Large intestine (tissue), 3 donors: Measurements from ENCODE around the gene S100PBP. TPM values are rescaled to one million over a fixed set of nuclear protein-coding genes. Genes with fewer than 3 reads are reported as not detected.

Source experiments
- DNase-seq, 2 donors: peaks; one replicate each; pipeline versions ENCODE4 v3.0.0 to v3.0.0-alpha.2; 2013
- H3K27ac ChIP-seq: one replicate; pipeline ENCODE4 v1.5.1; 2013; ENCODE audit warnings: low read length
- H3K27me3 ChIP-seq: 2 replicates; pipeline ENCODE4 v1.6.1; 2013; ENCODE audit warnings: low read length; ENCODE audit not compliant: control insufficient read depth, insufficient read depth
- H3K36me3 ChIP-seq: 2 replicates; pipeline ENCODE4 v1.6.1; 2013; ENCODE audit warnings: low read length; ENCODE audit not compliant: control insufficient read depth, insufficient read depth
- H3K4me1 ChIP-seq: one replicate; pipeline ENCODE4 v1.6.1; 2013; ENCODE audit warnings: low read length; ENCODE audit not compliant: control insufficient read depth, insufficient read depth
- H3K4me3 ChIP-seq: one replicate; pipeline ENCODE4 v1.5.1; 2013; ENCODE audit warnings: low read length
- H3K9me3 ChIP-seq: one replicate; pipeline ENCODE4 v1.6.1; 2013; ENCODE audit warnings: mild to moderate bottlenecking, low read depth, low read length, moderate library complexity; ENCODE audit not compliant: control insufficient read depth
- WGBS: methylation state at CpG from one replicate; pipeline ENCODE4 v1.1.5; 2013; ENCODE audit warnings: low lambda C conversion rate; ENCODE audit not compliant: insufficient coverage; 5-methylcytosine and 5-hydroxymethylcytosine counted together
- polyA plus RNA-seq: library from polyadenylated mRNA; unstranded; fragments of 120-200 nt; gene quantifications from one replicate; pipeline ENCODE4 v1.2.1, GENCODE V29; 2013

The S100PBP gene
- polyA plus RNA-seq, 1 donor = 27.5 TPM

GRCh38 chr1:32894019-32894600, 76.7 kb downstream of the S100PBP start:
- WGBS = no CpG with 5 or more reads among the region's 8 CpGs
- no peak overlapping the region for H3K4me3 ChIP-seq

GRCh38 chr1:32894681-32895080, 77.2 kb downstream of the S100PBP start:
- Histone ChIP-seq H3K4me1 (peaks cover 11% of the 10 kb centered on the region), H3K9me3 (peaks cover 3% of the 10 kb centered on the region), H3K4me3 (no peak overlapping the region), H3K27ac (no peak overlapping the region), H3K27me3 (peaks cover 24% of the 10 kb centered on the region), H3K36me3 (no peaks in the 10 kb centered on the region)
- no CpG with 5 or more reads among the region's 6 CpGs for WGBS
- no peak for DNase-seq

More at GRCh38 chr1:32894019-32894600, 76.7 kb downstream of the S100PBP start:
- H3K27ac ChIP-seq = no peak overlapping the region
- H3K9me3 ChIP-seq = peaks cover 3% of the 10 kb centered on the region
- no peak for DNase-seq
- H3K27me3 ChIP-seq = peaks cover 24% of the 10 kb centered on the region
- H3K4me1 ChIP-seq = peaks cover 11% of the 10 kb centered on the region
- H3K36me3 ChIP-seq = no peaks in the 10 kb centered on the region

- DNase-seq = no peak
- Histone ChIP-seq H3K9me3 (peaks cover 3% of the 10 kb centered on the region), H3K36me3 (no peaks in the 10 kb centered on the region), H3K27me3 (peaks cover 21% of the 10 kb centered on the region), H3K4me3 (no peak overlapping the region), H3K27ac (no peak overlapping the region), H3K4me1 (peaks cover 12% of the 10 kb centered on the region)
- WGBS = no CpG with 5 or more reads among the region's 26 CpGs
These were observed 78.1 kb downstream of the S100PBP start for GRCh38 chr1:32895325-32896215.

GRCh38 chr1:32896451-32896850, 79.0 kb downstream of the S100PBP start:
- Histone ChIP-seq H3K36me3 (no peaks in the 10 kb centered on the region), H3K4me3 (no peak overlapping the region), H3K9me3 (peaks cover 3% of the 10 kb centered on the region), H3K27me3 (peaks cover 19% of the 10 kb centered on the region), H3K4me1 (peaks cover 16% of the 10 kb centered on the region), H3K27ac (no peak overlapping the region)
- no peak for DNase-seq
- WGBS = no CpG with 5 or more reads among the region's 5 CpGs

DNA sequence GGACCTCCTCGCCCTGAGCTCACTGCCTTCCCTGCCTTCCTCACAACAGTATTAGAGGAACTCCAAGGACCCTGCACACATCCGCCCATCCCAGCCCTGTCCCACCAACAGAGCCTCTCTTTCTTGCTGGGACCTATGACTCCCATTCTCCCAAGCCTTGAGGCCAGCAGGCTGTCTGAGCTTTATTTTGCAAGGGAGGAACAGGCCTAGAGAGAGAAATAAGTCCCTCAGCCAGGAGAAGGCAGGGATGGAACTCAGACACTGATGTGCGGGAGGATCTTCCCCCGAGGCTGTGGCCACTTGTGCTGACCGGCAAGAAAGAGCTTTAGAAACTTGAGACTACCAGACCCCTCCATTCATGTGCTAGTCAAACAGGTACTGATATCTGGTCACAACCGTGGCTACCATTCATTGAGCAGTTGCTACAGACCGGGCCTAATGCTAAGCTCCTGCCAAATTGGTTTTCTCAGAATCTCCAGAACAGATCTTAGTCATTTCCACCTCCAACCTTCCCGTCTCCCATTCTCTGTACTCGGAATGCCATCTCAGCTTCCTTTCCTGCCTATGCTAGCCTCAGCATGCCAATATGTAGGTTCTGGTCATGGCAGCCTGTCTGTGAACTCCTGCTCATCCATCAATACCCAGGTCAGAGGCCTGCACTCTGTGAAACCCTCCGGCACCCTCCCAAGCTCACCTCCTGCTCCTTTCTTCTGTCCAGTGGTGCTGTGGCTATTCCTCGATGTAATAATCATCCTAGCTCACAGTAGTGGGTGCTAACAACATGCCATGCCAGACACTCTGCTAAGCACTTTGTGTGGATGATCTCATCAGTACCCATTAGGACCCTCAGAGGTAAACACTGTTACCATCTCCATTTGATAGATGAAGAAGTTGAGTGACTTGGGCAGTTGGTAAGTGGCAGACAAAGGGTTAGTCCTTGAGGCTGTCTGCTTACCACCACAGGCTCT, 79.9 kb downstream of the S100PBP start:
- H3K4me1 ChIP-seq = peaks cover 18% of the 10 kb centered on the region
- no peak overlapping the region for H3K27ac ChIP-seq
- no peak for DNase-seq
- 100% methylated on average over 1 of the region's 11 CpGs for WGBS
- H3K36me3 ChIP-seq = no peaks in the 10 kb centered on the region
- peaks cover 13% of the 10 kb centered on the region for H3K27me3 ChIP-seq
- H3K9me3 ChIP-seq = peaks cover 3% of the 10 kb centered on the region
- no peak overlapping the region for H3K4me3 ChIP-seq

- Histone ChIP-seq H3K27me3 (peaks cover 9% of the 10 kb centered on the region), H3K9me3 (no peaks in the 10 kb centered on the region), H3K27ac (no peak overlapping the region), H3K4me1 (peaks cover 13% of the 10 kb centered on the region), H3K4me3 (no peak overlapping the region), H3K36me3 (no peaks in the 10 kb centered on the region)
- WGBS = no CpG with 5 or more reads among the region's 9 CpGs
- no peak for DNase-seq
These were observed 80.6 kb downstream of the S100PBP start for GRCh38 chr1:32898056-32898455.

DNA sequence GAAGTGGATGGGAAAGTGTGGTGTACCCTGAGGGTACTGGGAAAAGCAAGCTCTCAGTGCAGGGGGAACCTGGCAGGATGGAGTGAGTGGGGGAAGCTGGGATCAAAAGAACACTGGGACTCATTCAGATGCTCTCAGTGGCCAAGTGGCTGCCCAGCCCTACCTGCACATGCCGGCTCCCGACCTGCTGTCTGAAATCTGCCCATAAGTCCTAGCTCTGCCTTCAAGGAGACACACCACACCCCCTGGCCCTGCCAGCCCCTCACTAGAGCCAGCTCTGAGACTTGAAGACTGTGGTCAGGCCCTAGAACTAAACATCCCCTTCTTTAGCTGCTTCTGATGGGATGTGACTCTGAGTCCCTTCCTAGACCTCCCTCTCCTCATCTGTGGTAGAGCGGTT, 81.5 kb downstream of the S100PBP start:
- H3K27ac ChIP-seq = no peak overlapping the region
- H3K36me3 ChIP-seq = no peaks in the 10 kb centered on the region
- H3K9me3 ChIP-seq = no peaks in the 10 kb centered on the region
- no peak for DNase-seq
- peaks cover 10% of the 10 kb centered on the region for H3K4me1 ChIP-seq
- H3K27me3 ChIP-seq = peaks cover 9% of the 10 kb centered on the region
- H3K4me3 ChIP-seq = no peak overlapping the region
- no CpG with 5 or more reads among the region's 3 CpGs for WGBS

DNA sequence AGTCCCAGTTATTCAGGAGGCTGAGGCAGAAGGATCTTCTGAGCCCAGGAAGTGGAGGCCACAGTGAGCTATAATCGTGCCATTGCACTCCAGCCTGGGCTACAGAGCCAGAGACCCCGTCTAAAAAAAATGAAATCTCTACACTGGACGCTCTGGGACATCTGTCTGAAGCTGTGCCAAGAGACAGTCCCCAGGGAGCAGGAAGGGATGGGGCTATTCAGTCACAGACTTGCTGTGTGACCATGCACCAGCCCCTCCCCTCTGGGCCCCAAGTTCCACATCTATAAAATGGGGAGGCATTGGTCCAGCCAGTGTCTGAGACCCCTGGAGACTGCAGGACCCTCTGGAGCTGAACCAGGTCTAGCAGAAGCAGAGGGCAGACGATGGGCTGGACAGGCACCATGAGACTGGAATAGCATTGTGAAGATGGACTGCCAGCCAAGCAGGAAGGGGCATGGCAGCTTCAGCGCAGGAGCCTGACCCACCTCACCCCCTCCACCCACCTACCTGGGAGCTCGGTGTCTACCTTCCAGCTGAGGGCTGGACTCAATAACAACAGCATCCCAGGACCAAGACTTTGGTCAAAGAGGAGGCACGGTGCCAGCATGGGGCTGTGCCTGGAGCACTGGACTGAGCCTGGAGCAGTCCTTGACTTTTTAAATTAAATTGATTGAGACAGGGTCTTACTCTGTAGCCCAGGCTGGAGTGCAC, 82.3 kb downstream of the S100PBP start:
- H3K4me1 ChIP-seq = peaks cover 18% of the 10 kb centered on the region
- no peaks in the 10 kb centered on the region for H3K36me3 ChIP-seq
- no peak overlapping the region for H3K4me3 ChIP-seq
- WGBS = no CpG with 5 or more reads among the region's 7 CpGs
- no peaks in the 10 kb centered on the region for H3K9me3 ChIP-seq
- peaks cover 9% of the 10 kb centered on the region for H3K27me3 ChIP-seq
- no peak for DNase-seq
- no peak overlapping the region for H3K27ac ChIP-seq

DNA sequence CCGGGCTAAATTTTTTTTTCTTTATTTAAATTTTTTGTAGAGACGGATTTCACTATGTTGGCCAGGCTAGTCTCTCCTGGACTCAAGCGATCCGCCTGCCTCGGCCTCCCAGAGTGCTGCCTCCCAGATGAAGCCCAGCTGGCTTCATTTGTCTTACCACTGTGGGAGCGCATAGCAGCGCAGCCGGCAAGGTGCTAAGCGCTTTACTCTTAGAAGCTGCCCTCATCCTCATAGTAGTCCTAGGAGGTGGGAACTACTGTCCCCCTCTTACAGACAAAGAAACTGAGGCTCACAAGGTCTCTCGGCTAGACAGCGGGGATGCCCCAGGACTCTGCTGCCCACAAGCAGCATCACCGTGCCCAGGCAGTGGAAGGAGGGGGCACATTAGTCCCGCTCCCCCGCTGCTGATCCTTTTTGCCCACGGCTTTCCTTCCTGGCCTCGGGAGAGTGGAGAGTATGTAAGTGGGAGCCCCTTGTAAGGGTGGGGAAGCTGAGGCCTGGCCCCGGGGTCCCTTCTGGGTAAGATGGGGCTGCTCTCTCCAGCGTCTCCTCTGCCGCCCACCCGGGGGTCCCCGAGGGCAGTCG, 83.0 kb downstream of the S100PBP start:
- H3K4me1 ChIP-seq = peaks cover 19% of the 10 kb centered on the region
- H3K4me3 ChIP-seq = peak overlapping the region; percentile 73
- WGBS = no CpG with 5 or more reads among the region's 22 CpGs
- no peaks in the 10 kb centered on the region for H3K9me3 ChIP-seq
- no peak overlapping the region for H3K27ac ChIP-seq
- DNase-seq = no peak
- peaks cover 9% of the 10 kb centered on the region for H3K27me3 ChIP-seq
- no peaks in the 10 kb centered on the region for H3K36me3 ChIP-seq
